ENCODE results near the gene BCAN. TPM values are rescaled to one million over a fixed set of nuclear protein-coding genes. Genes with fewer than 3 reads are reported as not detected.

The BCAN gene
- total RNA-seq, 2 experiments from 2014 or later, result not detected

GRCh38 chr1:156692441-156692924 lies 50.6 kb downstream of the BCAN start:
- peaks cover 57% of the 10 kb centered on the region for H3K27me3 Mint-ChIP-seq
- H3K36me3 Mint-ChIP-seq (ENCODE audit: low read depth), result no peaks in the 10 kb centered on the region
- intact Hi-C loops (cut with DNase I, micrococcal nuclease), result no loop called here
- no peak overlapping the region for H3K4me3 Mint-ChIP-seq
- no peak overlapping the region for H3K27ac Mint-ChIP-seq
- H3K4me1 Mint-ChIP-seq, result peaks cover 22% of the 10 kb centered on the region
- ChIA-PET CTCF (interaction anchor here (6.0 to 11.5 kb wide), 2 partner anchors 10 to 35 kb away, joined by 186 to 220 read pairs; partner anchors contain the start of genes CRABP2, ISG20L2 and METTL25B), POLR2A (no interaction called here)
- ATAC-seq (no peak), DNase-seq (no peak)
- no peaks in the 10 kb centered on the region for H3K9me3 Mint-ChIP-seq (ENCODE audit: low read depth)

- Mint-ChIP-seq H3K9me3 (ENCODE audit: low read depth) (no peaks in the 10 kb centered on the region), H3K36me3 (ENCODE audit: low read depth) (no peaks in the 10 kb centered on the region), H3K27me3 (peaks cover 59% of the 10 kb centered on the region), H3K4me3 (no peak overlapping the region), H3K4me1 (peaks cover 22% of the 10 kb centered on the region), H3K27ac (no peak overlapping the region)
- intact Hi-C loops (cut with DNase I, micrococcal nuclease), result no loop called here
- ChIA-PET POLR2A (no interaction called here), CTCF (interaction anchor here (1.0 to 11.5 kb wide), 5 partner anchors 23 to 196 kb away, joined by 3 to 220 read pairs (median 3); partner anchors contain the start of genes ISG20L2 and METTL25B)
- ATAC-seq, result no peak
- DNase-seq, result no peak
Measured at GRCh38 chr1:156692925-156693847, 51.3 kb downstream of the BCAN start.

- DNase-seq, result no peak
- H3K4me1 Mint-ChIP-seq, result peaks cover 22% of the 10 kb centered on the region
- peaks cover 54% of the 10 kb centered on the region for H3K27me3 Mint-ChIP-seq
- no peaks in the 10 kb centered on the region for H3K36me3 Mint-ChIP-seq (ENCODE audit: low read depth)
- POLR2A ChIA-PET, result no interaction called here
- CTCF ChIA-PET, result interaction anchor here (0.5 to 2.8 kb wide), 7 partner anchors 10 to 195 kb away, joined by 3 to 12 read pairs (median 3); no protein-coding TSS in a partner anchor
- H3K27ac Mint-ChIP-seq, result no peak overlapping the region
- no peak overlapping the region for H3K4me3 Mint-ChIP-seq
- intact Hi-C loops (cut with DNase I, micrococcal nuclease), result no loop called here
- ATAC-seq, result no peak
- H3K9me3 Mint-ChIP-seq (ENCODE audit: low read depth), result no peaks in the 10 kb centered on the region
Measured at GRCh38 chr1:156693848-156694689, 52.2 kb downstream of the BCAN start.

- intact Hi-C loops (cut with DNase I, micrococcal nuclease), result no loop called here
- no peak overlapping the region for H3K4me3 Mint-ChIP-seq
- H3K27me3 Mint-ChIP-seq, result peaks cover 51% of the 10 kb centered on the region
- H3K27ac Mint-ChIP-seq, result no peak overlapping the region
- H3K9me3 Mint-ChIP-seq (ENCODE audit: low read depth), result no peaks in the 10 kb centered on the region
- H3K36me3 Mint-ChIP-seq (ENCODE audit: low read depth), result no peaks in the 10 kb centered on the region
- no peak for ATAC-seq
- CTCF ChIA-PET, result interaction anchor here (0.8 to 2.8 kb wide), 4 partner anchors 10 to 195 kb away, joined by 3 to 12 read pairs (median 6); no protein-coding TSS in a partner anchor
- DNase-seq, result no peak
- POLR2A ChIA-PET, result no interaction called here
- peaks cover 18% of the 10 kb centered on the region for H3K4me1 Mint-ChIP-seq
Measured at GRCh38 chr1:156694690-156694962, 52.7 kb downstream of the BCAN start.

- Mint-ChIP-seq H3K4me1 (peaks cover 17% of the 10 kb centered on the region), H3K27me3 (peaks cover 40% of the 10 kb centered on the region), H3K9me3 (ENCODE audit: low read depth) (no peaks in the 10 kb centered on the region), H3K36me3 (ENCODE audit: low read depth) (no peaks in the 10 kb centered on the region), H3K27ac (no peak overlapping the region), H3K4me3 (no peak overlapping the region)
- POLR2A ChIA-PET, result no interaction called here
- intact Hi-C loops (cut with DNase I, micrococcal nuclease), result no loop called here
- ATAC-seq, result no peak
- no peak for DNase-seq
- CTCF ChIA-PET, result interaction anchor here (0.9 to 1.5 kb wide), 2 partner anchors 10 to 29 kb away, joined by 3 to 6 read pairs; no protein-coding TSS in a partner anchor
Measured at GRCh38 chr1:156696755-156697154, 54.8 kb downstream of the BCAN start.

- Mint-ChIP-seq H3K27me3 (peaks cover 35% of the 10 kb centered on the region), H3K27ac (no peak overlapping the region), H3K4me1 (peaks cover 9% of the 10 kb centered on the region), H3K9me3 (ENCODE audit: low read depth) (no peaks in the 10 kb centered on the region), H3K4me3 (no peak overlapping the region), H3K36me3 (ENCODE audit: low read depth) (no peaks in the 10 kb centered on the region)
- DNase-seq (no peak), ATAC-seq (no peak)
- ChIA-PET CTCF (interaction anchor here (0.7 to 10.2 kb wide), 4 partner anchors 8 to 48 kb away, joined by 3 to 186 read pairs (median 4); no protein-coding TSS in a partner anchor), POLR2A (no interaction called here)
- intact Hi-C loops (cut with DNase I, micrococcal nuclease), result no loop called here
Measured at GRCh38 chr1:156697481-156697880, 55.6 kb downstream of the BCAN start.

- Mint-ChIP-seq H3K4me1 (no peaks in the 10 kb centered on the region), H3K9me3 (ENCODE audit: low read depth) (no peaks in the 10 kb centered on the region), H3K27me3 (peaks cover 34% of the 10 kb centered on the region), H3K27ac (no peak overlapping the region), H3K36me3 (ENCODE audit: low read depth) (no peaks in the 10 kb centered on the region), H3K4me3 (no peak overlapping the region)
- intact Hi-C loops (cut with DNase I, micrococcal nuclease), result no loop called here
- ATAC-seq (no peak), DNase-seq (no peak)
- POLR2A ChIA-PET, result no interaction called here
- CTCF ChIA-PET, result interaction anchor here (0.6 to 11.2 kb wide), 3 partner anchors 10 to 108 kb away, joined by 3 to 186 read pairs (median 110); partner anchors contain the start of genes ISG20L2, METTL25B and NAXE
Measured at GRCh38 chr1:156698995-156699394, 57.1 kb downstream of the BCAN start.

- intact Hi-C loops (cut with DNase I, micrococcal nuclease), result no loop called here
- DNase-seq, result no peak
- Mint-ChIP-seq H3K4me1 (peaks cover 13% of the 10 kb centered on the region), H3K27me3 (peaks cover 36% of the 10 kb centered on the region), H3K27ac (no peak overlapping the region), H3K9me3 (ENCODE audit: low read depth) (no peaks in the 10 kb centered on the region), H3K36me3 (ENCODE audit: low read depth) (no peaks in the 10 kb centered on the region), H3K4me3 (no peak overlapping the region)
- ATAC-seq, result no peak
- POLR2A ChIA-PET, result no interaction called here
- CTCF ChIA-PET, result interaction anchor here (0.7 to 11.2 kb wide), 4 partner anchors 12 to 73 kb away, joined by 3 to 186 read pairs (median 56); partner anchors contain the start of genes ISG20L2 and METTL25B
Measured at GRCh38 chr1:156700736-156701531, 59.0 kb downstream of the BCAN start.

GRCh38 chr1:156703336-156703735 lies 61.4 kb downstream of the BCAN start:
- CTCF ChIA-PET, result interaction anchor here (1.3 to 11.2 kb wide), 3 partner anchors 14 to 44 kb away, joined by 3 to 186 read pairs (median 110); partner anchors contain the start of genes ISG20L2 and METTL25B
- intact Hi-C loops (cut with DNase I, micrococcal nuclease), result no loop called here
- Mint-ChIP-seq H3K36me3 (ENCODE audit: low read depth) (no peaks in the 10 kb centered on the region), H3K27me3 (peaks cover 29% of the 10 kb centered on the region), H3K4me3 (no peak overlapping the region), H3K27ac (no peak overlapping the region), H3K9me3 (ENCODE audit: low read depth) (no peaks in the 10 kb centered on the region), H3K4me1 (peaks cover 24% of the 10 kb centered on the region)
- ATAC-seq, result no peak
- DNase-seq, result no peak
- POLR2A ChIA-PET, result no interaction called here

GRCh38 chr1:156703741-156704140 lies 61.8 kb downstream of the BCAN start:
- Mint-ChIP-seq H3K4me3 (no peak overlapping the region), H3K27ac (no peak overlapping the region), H3K4me1 (peaks cover 24% of the 10 kb centered on the region), H3K9me3 (ENCODE audit: low read depth) (no peaks in the 10 kb centered on the region), H3K36me3 (ENCODE audit: low read depth) (no peaks in the 10 kb centered on the region), H3K27me3 (peaks cover 29% of the 10 kb centered on the region)
- ChIA-PET CTCF (interaction anchor here (1.3 to 11.2 kb wide), 3 partner anchors 14 to 45 kb away, joined by 3 to 186 read pairs (median 110); partner anchors contain the start of genes ISG20L2 and METTL25B), POLR2A (no interaction called here)
- no peak for DNase-seq
- intact Hi-C loops (cut with DNase I, micrococcal nuclease), result no loop called here
- ATAC-seq, result no peak

All from activated CD4-positive, alpha-beta T cell treated with anti-CD3 and anti-CD28 coated beads for 36 hours (primary cell).